ENCODE measurements around the gene SELPLG.

DNA sequence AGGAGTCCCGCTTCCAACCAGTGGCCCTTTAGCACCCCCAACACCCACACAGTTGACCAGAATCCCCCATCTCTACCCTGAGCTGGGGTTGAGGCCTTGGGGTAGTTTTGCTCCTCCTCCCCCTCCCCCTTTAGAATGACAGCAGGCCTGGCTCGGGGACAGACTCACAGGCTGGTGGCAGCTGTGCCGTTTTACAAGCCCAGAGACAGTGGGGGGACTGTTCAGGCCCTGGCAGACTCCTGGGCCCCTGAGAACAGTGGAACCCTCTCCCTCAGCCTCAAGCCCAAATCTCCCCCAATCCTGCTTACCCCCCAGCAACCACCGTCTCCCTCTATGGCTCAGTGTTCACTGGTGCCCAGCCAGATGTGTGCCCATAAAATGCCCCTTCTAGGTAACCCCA is 45.9 kb downstream of the SELPLG start:
- TF ChIP-seq, protein P1, sequence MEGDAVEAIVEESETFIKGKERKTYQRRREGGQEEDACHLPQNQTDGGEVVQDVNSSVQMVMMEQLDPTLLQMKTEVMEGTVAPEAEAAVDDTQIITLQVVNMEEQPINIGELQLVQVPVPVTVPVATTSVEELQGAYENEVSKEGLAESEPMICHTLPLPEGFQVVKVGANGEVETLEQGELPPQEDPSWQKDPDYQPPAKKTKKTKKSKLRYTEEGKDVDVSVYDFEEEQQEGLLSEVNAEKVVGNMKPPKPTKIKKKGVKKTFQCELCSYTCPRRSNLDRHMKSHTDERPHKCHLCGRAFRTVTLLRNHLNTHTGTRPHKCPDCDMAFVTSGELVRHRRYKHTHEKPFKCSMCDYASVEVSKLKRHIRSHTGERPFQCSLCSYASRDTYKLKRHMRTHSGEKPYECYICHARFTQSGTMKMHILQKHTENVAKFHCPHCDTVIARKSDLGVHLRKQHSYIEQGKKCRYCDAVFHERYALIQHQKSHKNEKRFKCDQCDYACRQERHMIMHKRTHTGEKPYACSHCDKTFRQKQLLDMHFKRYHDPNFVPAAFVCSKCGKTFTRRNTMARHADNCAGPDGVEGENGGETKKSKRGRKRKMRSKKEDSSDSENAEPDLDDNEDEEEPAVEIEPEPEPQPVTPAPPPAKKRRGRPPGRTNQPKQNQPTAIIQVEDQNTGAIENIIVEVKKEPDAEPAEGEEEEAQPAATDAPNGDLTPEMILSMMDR (IDR thresholded peaks at IDR 0.05; ENCODE audit: low read length): no peak
- no peak for TF ChIP-seq EZH2 (optimal IDR thresholded peaks at IDR 0.05; ENCODE audit: low read depth, low read length)
